Lung microvascular endothelial cell (primary cell): ENCODE measurements around the gene MED19. TPM values are rescaled to one million over a fixed set of nuclear protein-coding genes. Genes with fewer than 3 reads are reported as not detected.
"Not testable (repeated sequence)": the region's sequence is repeated elsewhere in the genome, so short reads cannot be mapped to it uniquely, and the experiment has no call there.

Experiments used
- DNase-seq, 2 donors: peaks; one replicate each; pipeline versions ENCODE4 v3.0.0 to v3.0.0-alpha.2; 2010; ENCODE audit warnings: low read depth in 2 of 2
- total RNA-seq: library from RNA; depleted of rRNA; stranded (reverse); fragments of >200 nt; gene quantifications from 2 replicates; pipeline ENCODE4 v1.2.1, GENCODE V29; 2014

MED19 gene
- total RNA-seq, 1 donor from 2014 or later, result 11.3 TPM

- not testable (repeated sequence) for DNase-seq
Measured at GRCh38 chr11:57705432-57705831, 6.6 kb downstream of the MED19 start.

- no peak for DNase-seq
Measured at GRCh38 chr11:57704932-57705331, 7.1 kb downstream of the MED19 start.

DNA sequence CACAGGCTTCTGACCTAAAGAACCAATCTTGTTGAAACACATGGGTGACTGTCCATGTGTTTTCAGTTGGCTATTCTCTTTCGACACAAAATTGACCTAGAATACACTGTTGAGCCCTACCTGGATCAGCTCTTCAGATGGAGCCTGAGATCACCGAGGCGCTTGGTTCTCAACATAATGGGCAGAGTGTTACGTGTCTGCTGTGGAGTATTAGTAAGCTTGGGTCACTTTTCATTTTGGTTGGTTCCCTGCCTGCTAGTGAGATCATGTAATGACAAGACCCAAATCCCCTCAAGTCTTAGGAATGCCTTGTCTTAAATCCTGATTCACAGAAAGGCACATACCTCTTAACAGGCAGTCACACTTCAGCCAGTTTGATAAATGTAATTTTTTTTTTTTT, 8.7 kb downstream of the MED19 start:
- DNase-seq, result no peak

DNA sequence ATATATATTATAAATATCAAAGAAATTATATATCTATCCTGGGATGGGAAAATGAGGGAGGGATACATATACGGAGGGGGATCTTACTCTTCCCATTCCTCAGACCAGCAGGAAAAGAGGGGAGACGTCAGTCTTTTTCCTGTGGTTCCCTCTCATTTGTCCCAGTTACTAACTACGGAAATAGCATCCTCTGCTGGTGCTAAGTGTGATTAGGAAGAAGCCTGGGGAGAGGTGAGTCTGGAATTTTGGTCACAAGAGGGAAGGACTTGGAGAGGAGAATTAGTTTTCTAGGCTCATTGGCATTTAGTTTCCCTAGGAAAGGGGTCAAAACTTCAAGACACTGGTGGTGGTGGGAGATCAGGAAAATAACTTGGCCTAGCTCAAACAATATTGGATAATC, 11.6 kb downstream of the MED19 start:
- DNase-seq, result no peak

DNA sequence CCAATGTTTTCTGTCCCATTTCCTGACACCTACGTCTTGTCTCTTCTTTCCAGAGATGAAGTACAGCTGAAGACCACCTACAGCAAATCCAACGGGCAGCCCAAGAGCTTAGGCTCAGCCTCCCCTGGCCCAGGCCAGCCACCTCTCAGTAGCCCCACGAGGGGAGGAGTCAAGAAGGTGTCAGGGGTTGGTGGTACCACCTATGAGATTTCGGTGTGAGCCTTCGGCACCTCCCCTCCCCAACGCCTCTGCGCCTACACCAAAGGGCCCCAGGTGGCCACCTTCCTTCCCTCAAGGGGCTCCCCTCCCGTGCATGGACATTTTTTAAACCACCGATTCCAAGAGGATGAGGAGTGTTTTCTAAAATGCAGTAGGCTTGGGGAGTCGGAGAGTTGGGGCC, 12.2 kb downstream of the MED19 start:
- no peak for DNase-seq

GRCh38 chr11:57698843-57699365, 13.1 kb downstream of the MED19 start:
- no peak for DNase-seq

- DNase-seq, result not testable (repeated sequence)
Measured at GRCh38 chr11:57690474-57690873, 21.5 kb downstream of the MED19 start.

- no peak for DNase-seq
Measured at GRCh38 chr11:57681168-57681567, 30.8 kb downstream of the MED19 start.

- DNase-seq, result peak in 1 of 2 donors; percentile 71
Measured at GRCh38 chr11:57680552-57680874, 31.5 kb downstream of the MED19 start.

DNA sequence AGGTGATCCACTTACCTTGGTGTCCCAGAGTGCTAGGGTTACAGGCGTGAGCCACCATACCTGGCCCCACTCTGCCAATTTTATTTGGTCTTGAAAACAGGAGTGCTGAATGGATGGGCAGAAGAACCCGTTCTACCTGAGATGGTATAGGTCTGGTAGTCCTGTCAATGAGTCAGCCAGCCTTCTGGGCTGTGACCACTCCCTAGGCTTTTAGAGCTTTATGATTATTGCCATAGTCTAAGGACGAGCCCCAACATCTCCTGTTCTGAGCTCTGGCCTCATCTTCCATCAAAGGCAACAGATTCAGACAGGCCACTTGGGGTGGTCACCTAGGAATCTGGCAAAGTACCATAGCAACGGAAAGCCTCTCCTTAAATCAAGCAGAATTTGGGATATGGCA, 32.6 kb downstream of the MED19 start:
- DNase-seq, result no peak

GRCh38 chr11:57675176-57675941, 36.7 kb downstream of the MED19 start:
- no peak for DNase-seq

GRCh38 chr11:57674251-57674650, 37.8 kb downstream of the MED19 start:
- no peak for DNase-seq

- peak; percentile 26 to 68 for DNase-seq
Measured at GRCh38 chr11:57668434-57668782, 43.6 kb downstream of the MED19 start.

DNA sequence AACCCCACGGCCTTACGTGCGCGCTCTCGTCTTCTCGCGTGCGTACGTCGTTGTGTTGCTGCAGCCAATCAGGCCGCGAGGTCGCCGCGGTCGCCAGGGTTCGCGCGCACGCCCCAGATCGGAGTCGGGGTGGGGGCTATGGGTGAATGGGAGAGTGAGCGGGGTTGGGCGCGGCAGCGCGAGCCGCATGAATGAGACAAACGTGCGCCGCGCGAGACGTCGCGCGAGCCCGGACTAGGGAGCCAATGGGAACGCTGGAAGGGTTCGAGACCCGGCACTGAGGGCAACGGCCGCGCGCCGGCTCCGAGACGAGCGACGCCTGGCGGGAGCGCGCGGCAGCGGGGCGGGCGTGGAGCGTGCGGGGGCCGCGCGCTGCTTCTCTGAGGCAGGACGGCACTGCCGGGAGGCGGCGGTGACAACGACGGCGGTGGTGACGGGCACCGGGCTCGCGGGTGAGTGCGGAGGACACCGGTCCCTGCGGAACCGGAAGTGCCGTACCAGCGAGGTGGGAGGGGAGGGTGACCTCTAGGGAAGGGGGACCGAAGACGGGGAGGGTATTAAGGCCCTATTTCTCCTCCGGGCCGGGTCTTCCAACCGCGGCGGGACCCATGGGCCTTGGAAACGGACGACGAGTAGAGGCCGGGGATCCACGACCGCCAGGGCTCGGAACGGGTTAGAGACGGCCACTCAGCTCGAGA, 44.1 kb downstream of the MED19 start, which contains the start of gene ZDHHC5:
Gene ZDHHC5 (plus strand): TSS at position 379 of the 698 bp plus-strand sequence. CDS start 4,977 bp downstream, outside the sequence.
- DNase-seq, result peak; percentile 100

DNA sequence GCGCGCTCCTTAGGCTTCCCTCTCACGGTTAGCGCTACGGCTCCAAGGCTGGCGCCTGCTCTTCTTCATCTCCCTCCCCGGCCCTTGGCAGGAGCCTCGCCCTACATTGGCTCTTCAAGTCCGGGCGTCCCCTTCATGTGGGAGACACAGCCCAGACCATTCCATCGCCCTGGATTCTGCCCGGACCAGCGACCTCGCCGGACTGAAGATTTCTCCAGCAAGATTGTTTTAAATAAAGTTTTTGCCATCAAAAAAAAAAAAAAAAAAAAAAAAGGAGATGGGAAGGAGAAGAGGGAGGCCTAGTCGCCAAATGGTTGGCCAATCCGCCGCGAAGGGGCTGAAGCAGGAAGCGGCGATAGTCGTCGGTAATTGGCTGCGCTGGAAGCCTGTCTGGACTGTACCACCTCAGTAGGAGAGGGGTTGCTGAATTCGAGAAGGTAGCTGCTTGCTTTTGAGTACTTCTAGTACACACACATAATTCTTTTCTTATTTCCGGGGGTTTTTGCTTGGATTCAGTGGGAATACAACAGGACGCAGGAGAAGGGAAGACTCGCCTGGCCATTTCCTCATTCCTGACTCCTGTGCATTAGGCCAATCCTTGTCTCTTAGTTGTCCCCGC, 44.8 kb downstream of the MED19 start:
- DNase-seq, result peak; percentile 99 to 100

- DNase-seq, result no peak
Measured at GRCh38 chr11:57663975-57664374, 48.0 kb downstream of the MED19 start.

- no peak for DNase-seq
Measured at GRCh38 chr11:57662893-57663292, 49.1 kb downstream of the MED19 start.

- DNase-seq, result no peak
Measured at GRCh38 chr11:57659669-57660068, 52.3 kb downstream of the MED19 start.

- no peak for DNase-seq
Measured at GRCh38 chr11:57658023-57658361, 54.0 kb downstream of the MED19 start.

DNA sequence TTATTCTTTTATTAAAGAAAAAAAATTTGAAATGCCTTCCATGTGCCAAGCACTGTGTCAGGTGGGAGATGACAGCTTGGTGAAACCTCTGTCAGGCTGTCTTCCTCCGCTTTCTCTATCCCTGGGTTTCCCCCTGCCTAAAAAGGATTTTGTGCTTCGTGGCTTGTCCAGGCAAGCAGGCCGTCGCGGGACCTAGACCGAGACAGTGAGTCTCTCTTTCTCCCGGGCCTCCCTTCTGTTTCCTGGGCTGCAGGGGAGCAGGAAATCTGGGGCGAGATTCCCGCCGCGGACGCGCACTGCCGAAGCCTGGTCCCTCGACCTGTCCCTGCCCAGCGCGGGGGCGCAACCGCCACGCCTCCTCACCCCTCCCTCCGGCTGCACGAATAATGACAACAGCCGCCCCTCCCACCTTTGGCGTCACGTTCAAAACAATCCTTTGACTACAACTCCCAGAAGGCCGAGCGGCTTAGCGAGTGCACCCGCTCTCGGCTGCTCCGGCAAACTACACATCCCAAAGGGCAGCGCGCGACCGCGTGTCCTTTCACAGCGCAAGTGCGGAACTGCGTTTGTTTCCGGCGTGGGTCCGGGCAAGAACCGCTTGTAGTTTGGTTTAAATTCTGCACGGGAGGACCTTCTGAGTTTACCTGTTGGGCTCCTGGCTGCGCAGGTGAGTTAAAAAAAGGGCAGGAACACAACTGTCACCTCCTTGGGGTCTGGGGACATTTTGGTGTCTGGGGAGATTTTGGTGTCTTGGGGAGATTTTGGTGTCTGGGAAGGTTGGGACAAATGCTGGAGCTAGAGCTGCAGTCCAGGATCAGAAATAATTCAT, 54.6 kb downstream of the MED19 start, which contains the start of gene CLP1:
Gene CLP1 (plus strand): TSS at position 569 of the 829 bp plus-strand sequence. CDS start 1,715 bp downstream, outside the sequence.
- peak; percentile 99 for DNase-seq

DNA sequence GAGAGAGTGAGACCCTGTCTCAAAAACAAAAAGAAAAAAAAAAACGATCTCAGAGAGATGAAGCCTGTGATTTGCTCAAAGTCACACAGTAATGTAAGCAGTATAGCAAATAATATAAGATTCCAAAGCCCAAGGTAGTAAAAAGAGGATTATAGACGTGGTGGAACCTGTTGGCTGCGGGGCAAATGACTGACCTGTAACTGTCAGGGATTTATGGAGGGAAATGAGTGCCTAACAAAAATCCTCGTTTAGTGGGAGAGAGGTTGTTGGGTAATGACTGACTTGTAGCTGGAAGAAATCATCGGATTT, 55.2 kb downstream of the MED19 start:
- no peak for DNase-seq
